8988T (cell line): ENCODE data around the gene SPRYD3.

Source experiments
- DNase-seq: peaks from one replicate; pipeline ENCODE4 v3.0.0; 2011

The SPRYD3 gene

GRCh38 chr12:53062011-53062961 is 16.9 kb downstream of the SPRYD3 start:
- no peak for DNase-seq

DNA sequence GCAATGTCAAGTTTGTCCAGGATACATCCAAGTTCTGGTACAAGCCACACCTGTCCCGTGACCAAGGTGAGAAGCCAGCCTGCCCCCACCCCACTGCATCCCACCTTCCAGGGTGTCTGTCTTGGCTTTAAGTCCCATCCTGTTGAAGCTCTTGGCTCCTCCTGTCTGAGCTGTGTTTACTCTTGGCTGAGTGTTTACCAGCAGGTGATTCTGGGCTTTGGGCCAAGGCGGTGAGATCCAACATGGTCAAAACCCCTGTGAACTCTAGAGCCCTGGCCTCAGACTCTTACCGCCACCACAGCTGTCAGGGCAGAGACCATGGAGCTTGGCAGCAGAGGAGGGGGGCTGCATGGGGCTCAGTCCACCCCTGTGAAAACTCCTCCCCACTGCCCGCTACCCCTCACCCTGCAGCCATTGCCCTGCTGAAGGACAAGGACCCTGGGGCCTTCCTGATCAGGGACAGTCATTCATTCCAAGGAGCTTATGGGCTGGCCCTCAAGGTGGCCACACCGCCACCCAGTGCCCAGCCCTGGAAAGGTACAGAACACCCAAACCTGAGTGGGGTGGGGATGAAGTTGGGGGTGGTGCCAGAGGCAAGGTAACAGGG is 17.7 kb downstream of the SPRYD3 start:
- no peak for DNase-seq

DNA sequence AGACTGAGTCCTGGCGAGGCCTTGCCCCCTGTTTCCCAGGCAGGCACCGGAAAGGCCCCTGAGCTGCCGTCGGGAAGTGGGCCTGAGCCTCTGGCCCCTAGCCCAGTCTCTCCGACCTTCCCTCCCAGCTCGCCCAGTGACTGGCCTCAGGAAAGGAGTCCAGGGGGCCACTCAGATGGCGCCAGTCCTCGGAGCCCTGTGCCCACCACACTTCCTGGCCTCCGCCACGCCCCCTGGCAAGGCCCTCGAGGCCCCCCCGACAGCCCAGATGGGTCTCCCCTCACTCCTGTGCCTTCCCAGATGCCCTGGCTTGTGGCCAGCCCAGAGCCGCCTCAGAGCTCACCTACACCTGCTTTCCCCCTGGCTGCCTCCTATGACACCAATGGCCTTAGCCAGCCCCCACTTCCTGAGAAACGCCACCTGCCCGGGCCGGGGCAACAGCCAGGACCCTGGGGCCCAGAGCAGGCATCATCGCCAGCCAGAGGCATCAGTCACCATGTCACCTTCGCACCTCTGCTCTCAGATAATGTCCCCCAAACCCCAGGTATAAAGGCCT is 18.4 kb downstream of the SPRYD3 start:
- DNase-seq, result no peak

- no peak for DNase-seq
These were observed 19.0 kb downstream of the SPRYD3 start for GRCh38 chr12:53060064-53060720.

GRCh38 chr12:53059434-53060063 is 19.6 kb downstream of the SPRYD3 start:
- DNase-seq, result no peak

DNA sequence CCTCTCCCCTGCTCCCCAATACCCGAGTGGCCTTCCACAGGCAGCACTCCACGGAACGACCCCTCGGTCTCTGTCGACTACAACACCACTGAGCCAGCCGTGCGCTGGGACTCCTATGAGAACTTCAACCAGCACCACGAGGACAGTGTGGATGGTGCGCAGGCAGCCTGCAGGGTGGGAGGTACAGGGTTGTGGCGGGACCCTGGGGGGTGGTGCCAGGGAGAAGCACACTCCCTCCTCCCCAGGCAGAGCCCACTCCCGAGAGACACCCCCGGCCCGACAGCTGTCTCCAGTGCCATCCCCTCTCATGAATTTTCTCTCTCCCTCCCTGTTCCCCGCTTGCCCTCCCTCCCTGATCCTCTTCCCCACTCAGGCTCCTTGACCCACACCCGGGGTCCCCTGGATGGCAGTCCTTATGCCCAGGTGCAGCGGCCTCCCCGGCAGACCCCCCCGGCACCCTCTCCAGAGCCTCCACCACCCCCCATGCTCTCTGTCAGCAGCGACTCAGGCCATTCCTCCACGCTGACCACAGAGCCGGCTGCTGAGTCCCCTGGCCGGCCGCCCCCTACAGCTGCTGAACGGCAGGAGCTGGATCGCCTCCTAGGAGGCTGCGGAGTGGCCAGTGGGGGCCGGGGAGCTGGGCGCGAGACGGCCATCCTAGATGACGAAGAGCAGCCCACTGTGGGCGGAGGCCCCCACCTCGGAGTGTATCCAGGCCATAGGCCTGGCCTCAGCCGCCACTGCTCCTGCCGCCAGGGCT is 20.3 kb downstream of the SPRYD3 start:
- no peak for DNase-seq

DNA sequence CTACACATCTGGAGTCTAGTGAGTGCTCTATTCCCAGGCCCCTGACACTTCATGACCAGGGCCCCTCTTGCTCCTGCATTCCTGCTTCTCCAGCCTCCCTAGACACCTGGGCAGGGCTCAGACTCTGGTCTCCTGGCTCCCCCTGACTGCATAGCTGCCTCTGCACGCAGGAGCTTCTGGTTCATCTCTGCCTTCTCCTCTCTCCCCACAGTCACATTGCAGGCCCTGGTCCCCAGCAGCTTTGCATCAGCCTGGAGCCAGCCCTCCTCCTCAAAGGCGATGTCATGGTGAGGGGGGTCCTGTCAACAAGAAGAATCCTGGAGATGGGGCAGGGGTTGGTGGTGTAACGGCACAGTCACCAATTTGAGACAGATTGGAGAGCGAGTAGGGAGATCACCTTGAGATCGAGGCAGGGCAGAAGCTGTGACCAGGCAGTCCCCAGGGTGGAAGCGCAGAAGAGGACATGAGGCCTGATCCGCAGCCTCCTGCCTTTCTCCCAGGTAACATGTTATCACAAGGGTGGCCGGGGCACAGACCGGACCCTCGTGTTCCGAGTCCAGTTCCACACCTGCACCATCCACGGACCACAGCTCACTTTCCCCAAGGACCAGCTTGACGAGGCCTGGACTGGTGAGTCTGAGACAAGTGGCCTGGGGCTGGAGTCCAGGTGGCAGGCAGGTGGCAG is 21.2 kb downstream of the SPRYD3 start:
- no peak for DNase-seq

- DNase-seq, result no peak
These were observed 22.3 kb downstream of the SPRYD3 start for GRCh38 chr12:53056901-53057300.

DNA sequence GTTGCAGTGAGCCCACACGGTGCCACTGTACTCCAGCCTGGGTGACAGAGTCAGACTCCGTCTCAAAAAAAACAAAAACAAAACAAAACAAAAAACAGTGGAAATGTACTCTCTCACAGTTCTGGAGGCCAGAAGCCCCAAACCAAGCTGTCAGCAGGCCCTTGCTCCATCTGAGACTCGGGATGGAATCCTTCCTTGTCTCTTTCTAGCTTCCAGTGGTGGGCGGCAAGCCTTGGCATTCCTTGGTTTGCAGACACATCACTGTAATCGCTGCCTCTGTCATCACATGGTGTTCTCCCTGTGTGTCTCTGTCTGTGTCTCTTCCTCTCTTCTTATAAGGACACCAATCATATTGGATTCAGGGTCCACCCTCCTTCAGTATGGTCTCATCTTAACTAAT is 22.9 kb downstream of the SPRYD3 start:
- DNase-seq, result no peak

DNA sequence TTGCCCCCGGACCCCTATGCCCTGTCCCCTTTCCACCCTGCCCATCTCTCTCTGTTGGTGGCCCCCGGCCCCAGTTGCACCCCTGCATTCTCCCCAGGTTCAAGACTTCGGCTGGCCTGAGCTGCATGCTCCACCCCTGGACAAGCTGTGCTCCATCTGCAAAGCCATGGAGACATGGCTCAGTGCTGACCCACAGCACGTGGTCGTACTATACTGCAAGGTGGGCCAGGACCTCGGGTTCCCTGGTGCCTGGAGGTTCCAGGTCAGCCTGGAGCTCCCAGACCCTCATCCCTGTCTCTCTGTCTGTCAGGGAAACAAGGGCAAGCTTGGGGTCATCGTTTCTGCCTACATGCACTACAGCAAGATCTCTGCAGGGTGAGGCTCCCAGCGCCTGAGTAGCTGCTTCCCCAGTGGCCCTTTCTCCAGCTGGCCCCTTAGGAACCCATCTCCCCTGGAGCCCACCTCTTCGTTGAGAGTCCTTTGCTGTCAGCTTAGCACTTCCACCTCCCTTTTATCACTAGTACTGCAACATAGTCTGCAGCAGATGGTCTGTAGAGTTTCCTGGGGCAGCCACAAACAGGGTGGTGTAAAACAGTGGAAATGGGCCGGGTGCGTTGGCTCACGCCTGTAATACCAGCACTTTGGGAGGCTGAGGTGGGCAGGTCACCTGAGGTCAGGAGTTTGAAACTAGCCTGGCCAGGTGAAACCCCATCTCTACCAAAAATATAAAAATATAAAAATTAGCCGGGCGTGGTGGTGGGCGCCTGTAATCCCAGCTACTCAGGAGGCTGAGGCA is 23.5 kb downstream of the SPRYD3 start:
- no peak for DNase-seq

DNA sequence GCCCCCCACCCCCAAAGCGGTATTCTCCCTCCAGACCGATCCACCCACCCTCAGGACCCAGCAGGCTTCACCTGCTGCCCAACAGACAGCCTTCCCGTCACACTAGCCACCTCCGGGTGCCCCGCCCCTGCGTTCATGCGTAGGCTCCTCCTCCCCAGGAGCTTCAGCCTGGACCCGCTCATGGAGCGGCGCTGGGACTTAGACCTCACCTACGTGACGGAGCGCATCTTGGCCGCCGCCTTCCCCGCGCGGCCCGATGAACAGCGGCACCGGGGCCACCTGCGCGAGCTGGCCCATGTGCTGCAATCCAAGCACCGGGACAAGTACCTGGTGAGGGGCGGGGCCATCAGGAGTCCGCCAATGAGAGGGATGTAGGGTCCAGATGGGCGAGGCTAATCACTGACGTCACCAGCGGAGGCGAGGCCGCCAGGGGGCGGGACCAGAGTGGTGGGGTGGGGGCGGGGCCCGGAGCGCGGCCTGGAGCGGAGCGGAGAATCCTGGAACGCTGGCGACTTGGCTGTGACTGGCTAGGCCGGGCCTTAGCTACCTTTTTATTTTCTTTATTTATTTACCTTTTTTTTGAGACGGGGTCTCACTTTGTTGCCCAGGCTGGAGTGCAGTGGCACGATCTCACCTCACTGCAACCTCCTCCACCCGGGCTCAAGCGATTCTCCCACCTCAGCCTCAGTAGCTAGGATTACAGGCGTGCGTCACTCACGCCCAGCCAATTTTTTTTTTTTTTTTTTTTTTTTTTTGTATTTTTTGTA is 24.9 kb downstream of the SPRYD3 start:
- peak; percentile 83 for DNase-seq

DNA sequence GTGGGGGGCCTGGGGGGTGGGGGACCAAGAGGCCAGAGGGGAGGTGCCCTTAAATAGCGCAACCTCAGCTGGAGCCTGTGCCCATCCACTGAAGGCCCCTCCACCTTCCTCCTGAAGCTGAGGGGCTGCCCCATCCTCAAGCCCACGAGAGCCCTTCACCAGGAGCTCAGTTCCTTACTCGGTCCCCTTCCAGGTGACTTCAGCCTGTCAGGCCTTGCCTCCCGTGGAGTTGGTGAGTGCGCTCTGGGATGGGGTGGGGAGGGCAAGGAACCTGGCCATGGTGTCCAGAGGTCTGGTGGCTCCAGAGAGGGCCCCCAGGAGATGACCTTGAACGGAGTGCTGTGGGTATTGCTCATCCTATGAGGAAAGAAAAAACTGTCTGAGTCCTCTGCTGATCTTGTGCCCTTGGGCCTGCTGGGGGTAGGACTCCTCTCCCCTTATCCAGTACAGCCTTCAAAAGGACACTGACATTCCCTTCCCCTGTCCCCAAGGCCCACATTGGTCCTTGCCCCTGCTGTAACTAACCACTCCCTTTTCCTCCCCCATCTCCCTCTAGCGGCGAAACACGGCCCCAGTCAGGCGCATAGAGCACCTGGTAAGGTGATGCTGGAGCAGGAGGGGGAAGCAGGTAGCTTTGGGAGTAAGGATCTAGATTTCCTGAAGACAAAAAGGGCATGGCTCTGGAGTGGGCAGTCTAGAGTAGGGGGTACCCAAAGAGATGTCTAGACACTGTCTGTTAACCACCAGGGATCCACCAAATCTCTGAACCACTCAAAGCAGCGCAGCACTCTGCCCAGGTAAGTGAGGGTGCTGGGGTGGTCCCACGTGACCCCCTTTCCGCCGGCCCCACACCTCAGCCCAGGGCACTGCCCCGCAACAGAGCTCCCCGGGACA is 25.7 kb downstream of the SPRYD3 start:
- DNase-seq, result peak; percentile 11

- no peak for DNase-seq
These were observed 26.6 kb downstream of the SPRYD3 start for GRCh38 chr12:53052419-53053217.

GRCh38 chr12:53051881-53052412 is 27.2 kb downstream of the SPRYD3 start:
- no peak for DNase-seq

DNA sequence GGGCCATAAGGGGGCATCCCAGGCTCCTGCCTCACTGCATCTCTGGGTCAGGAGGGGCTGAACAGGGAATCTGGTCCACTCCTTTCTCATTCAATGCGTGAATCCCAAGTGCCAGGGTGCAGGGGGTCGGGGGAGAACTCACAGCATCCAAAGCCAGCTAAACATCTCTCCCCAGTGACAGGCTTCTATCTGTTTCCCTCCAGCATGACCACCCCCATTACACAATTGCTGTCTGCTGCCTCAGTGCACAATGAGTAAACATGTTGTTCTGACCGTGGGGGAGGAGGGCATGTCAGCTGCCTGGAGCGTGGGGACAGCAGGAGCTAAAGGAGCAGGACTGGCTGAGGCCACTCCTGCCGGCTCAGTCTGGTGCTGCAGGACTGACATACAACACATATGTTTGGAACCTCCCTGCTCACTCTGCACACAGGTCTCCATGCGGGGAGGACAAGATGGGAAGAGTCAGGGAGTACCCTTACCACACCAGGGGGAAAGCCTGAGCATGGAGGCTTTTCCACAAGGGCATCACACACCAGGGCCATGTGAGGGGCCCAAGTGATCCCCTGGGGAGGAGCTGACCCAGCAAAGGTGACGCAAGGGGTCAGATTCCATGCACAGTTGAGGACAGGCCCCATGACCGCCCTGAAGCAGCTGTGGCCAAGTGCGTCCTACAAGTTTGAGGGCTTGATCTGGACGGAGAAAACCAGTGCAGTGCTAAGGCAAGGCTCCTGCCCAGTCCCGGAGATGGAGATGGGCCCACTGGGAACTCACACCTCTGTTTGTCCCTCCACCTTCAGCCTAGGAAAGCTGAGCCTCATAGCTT is 27.9 kb downstream of the SPRYD3 start:
- peak; percentile 4 for DNase-seq

DNA sequence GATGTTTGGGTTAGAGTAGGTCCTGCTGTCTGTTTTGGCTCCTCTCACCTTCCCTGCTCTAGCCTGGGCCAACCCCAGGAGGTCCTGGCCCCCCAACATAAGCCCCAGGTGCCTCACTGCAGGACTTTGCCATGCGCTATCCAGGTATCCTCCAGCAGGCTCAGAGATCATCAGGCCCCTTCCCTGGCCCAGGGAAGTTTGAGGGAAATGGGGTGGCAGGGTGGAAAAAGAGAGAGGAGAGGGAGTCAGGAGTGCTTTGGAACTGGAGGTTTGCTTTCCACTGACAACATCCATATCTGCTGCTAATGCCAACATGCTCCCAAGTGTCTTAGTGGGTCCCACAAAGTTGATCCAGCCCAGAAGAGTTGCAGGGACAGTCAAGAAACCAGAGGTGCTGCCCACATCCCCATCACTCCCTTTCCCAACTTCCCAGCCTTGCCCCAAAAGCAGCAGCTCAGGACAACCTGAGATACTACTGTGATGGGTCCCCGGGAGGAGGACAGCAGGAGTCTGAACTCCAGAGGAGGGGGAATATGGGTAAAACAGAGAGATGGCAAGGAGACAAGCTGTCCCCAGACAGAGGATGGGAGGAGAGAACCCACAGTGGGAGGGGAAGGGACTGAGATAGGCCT is 28.6 kb downstream of the SPRYD3 start:
- DNase-seq, result no peak
